Measurements from ENCODE around the gene MICOS13. TPM values are rescaled to one million over a fixed set of nuclear protein-coding genes. Genes with fewer than 3 reads are reported as not detected.

Gene MICOS13, protein sequence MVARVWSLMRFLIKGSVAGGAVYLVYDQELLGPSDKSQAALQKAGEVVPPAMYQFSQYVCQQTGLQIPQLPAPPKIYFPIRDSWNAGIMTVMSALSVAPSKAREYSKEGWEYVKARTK
- polyA plus RNA-seq (2013, experiment 1 of 2): 12.6 TPM
- polyA plus RNA-seq (2013, experiment 2 of 2): 13.5 TPM

DNA sequence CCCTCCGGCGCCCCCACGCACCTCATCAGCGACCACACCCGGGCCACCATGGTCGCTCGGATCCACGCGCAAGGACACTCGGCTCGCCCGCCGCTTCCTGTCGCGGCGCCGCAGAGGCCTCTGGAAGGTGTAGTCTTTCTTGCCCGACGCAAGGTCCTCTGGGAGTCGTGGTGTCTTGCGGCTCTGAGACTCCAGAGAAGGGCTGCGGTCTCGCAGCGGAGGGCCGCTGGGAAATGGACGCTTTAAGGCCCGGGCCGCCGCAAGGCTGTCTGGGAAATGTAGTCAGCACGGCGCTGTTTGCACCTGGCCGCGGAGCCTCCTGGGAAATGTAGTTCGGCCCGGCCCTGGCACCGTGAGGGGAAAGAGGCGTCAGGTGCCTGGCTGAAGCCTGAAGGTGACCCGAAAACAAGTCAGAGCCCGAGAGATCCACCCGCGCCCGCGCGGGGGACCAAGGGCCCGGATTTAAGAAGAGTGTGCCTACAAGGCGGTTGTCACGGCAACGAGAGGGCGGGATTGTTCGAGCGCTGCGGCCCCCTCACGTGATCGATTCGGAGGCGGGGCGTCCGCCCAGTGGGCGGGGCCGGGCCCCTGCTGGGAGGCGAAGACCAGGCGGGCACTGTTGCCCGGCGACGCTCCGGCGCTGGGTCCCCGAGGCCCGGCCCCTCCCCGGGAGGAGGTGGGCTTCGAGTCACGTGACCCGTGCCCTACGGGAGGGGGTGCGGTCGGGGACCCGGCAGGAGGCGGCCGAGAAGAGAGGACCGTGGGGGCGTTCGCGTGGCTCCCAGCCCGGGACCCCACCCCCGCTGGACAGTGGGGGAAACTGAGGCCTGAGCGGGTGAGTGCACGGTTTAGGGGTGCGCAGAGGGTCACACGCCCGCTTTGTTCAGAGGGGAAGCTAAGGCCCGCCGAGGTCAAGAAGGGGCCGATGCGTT is at the start of gene MICOS13, which contains the start of gene HSD11B1L:
Gene MICOS13, minus strand, starts transcription at position 80 of the 932 bp plus-strand sequence. Its CDS starts 30 bp downstream, at position 50.
Gene HSD11B1L, plus strand, starts transcription at position 591 of the 932 bp plus-strand sequence. CDS start 3,806 bp downstream, outside the sequence.
- Histone ChIP-seq H3K56ac (ENCODE audit: low read length) (peak within 1 kb of the TSS; percentile 88), H4K5ac (ENCODE audit: low read length) (no peak within 1 kb of the TSS), H3K4me3 (ENCODE audit: low read length) (peak within 1 kb of the TSS; percentile 68), H3K79me2 (ENCODE audit: control insufficient read depth, insufficient read depth, low read length) (no peaks in the 10 kb centered on the region), H2BK5ac (ENCODE audit: low read length) (no peak within 1 kb of the TSS), H3K4me2 (ENCODE audit: low read length) (peak within 1 kb of the TSS; percentile 67), H3K18ac (ENCODE audit: low read length) (peak within 1 kb of the TSS; percentile 16), H3K27ac (ENCODE audit: low read depth, low read length) (no peak within 1 kb of the TSS), H2AK5ac (ENCODE audit: low read length) (peak within 1 kb of the TSS; percentile 27), H3K27me3 (ENCODE audit: insufficient read depth, low read length, poor library complexity) (no peaks in the 10 kb centered on the region), H3K23ac (ENCODE audit: low read length) (no peak within 1 kb of the TSS), H2BK120ac (ENCODE audit: low read depth, low read length) (no peak within 1 kb of the TSS), H3K36me3 (ENCODE audit: control insufficient read depth, insufficient read depth, low read length) (no peaks in the 10 kb centered on the region), H3K4me1 (ENCODE audit: control insufficient read depth, low read depth, low read length) (no peaks in the 10 kb centered on the region), H3K9ac (ENCODE audit: low read length) (peak within 1 kb of the TSS; percentile 78), H2BK15ac (replicated peaks; ENCODE audit: low read depth) (no peak within 1 kb of the TSS), H4K8ac (ENCODE audit: low read depth, low read length) (no peak within 1 kb of the TSS), H3K79me1 (ENCODE audit: low read length) (no peaks in the 10 kb centered on the region), H3K4ac (ENCODE audit: low read depth, low read length) (peak within 1 kb of the TSS; percentile 31)
- no CpG with 5 or more reads among the region's 94 CpGs for WGBS (ENCODE audit: extremely low coverage, insufficient coverage, low lambda C conversion rate)
- DNase-seq: peak; percentile 99

DNA sequence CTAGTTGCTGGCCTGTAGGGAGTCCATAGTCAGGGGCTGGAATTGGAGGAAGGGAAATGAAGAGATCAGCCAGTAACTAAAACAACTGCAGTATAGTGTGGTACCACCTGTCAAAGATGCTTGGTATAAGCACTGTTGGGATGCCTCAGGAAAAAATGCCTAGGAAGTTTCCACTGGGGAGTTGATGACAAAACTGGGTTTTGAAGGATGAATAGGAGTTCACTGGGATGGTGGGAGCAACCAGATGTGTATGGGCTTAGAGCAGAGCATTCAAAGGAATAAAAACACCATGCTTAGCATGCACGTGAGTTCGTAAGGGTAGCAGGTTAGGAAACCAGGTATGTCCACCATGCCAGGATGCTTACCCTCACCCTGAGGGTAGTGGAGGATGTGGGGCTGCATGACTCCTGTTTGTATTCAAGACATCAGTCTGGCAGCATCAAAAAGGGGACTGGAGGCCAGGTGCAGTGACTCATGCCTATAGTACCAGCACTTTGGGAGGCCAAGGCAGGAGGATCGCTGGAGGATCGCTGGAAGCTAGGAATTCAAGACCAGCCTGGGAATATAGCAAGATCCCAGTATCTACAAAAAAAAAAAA is 47.2 kb upstream of the MICOS13 start:
- H3K27me3 ChIP-seq (ENCODE audit: insufficient read depth, low read length, poor library complexity): no peaks in the 10 kb centered on the region
- H3K27ac ChIP-seq (ENCODE audit: low read depth, low read length): no peak overlapping the region
- H2BK5ac ChIP-seq (ENCODE audit: low read length): no peak overlapping the region
- H3K4me2 ChIP-seq (ENCODE audit: low read length): no peak overlapping the region
- H3K18ac ChIP-seq (ENCODE audit: low read length): no peak overlapping the region
- no peaks in the 10 kb centered on the region for H3K79me2 ChIP-seq (ENCODE audit: control insufficient read depth, insufficient read depth, low read length)
- no peak overlapping the region for H2AK5ac ChIP-seq (ENCODE audit: low read length)
- H3K79me1 ChIP-seq (ENCODE audit: low read length): no peaks in the 10 kb centered on the region
- no peak overlapping the region for H4K8ac ChIP-seq (ENCODE audit: low read depth, low read length)
- no peak overlapping the region for H3K4me3 ChIP-seq (ENCODE audit: low read length)
- no peak overlapping the region for H2BK15ac ChIP-seq (replicated peaks; ENCODE audit: low read depth)
- H2BK120ac ChIP-seq (ENCODE audit: low read depth, low read length): no peak overlapping the region
- H3K4me1 ChIP-seq (ENCODE audit: control insufficient read depth, low read depth, low read length): no peaks in the 10 kb centered on the region
- no peak overlapping the region for H4K5ac ChIP-seq (ENCODE audit: low read length)
- no peaks in the 10 kb centered on the region for H3K36me3 ChIP-seq (ENCODE audit: control insufficient read depth, insufficient read depth, low read length)
- no peak overlapping the region for H3K4ac ChIP-seq (ENCODE audit: low read depth, low read length)
- no peak overlapping the region for H3K23ac ChIP-seq (ENCODE audit: low read length)
- DNase-seq: no peak
- no peak overlapping the region for H3K9ac ChIP-seq (ENCODE audit: low read length)
- H3K56ac ChIP-seq (ENCODE audit: low read length): no peak overlapping the region
- WGBS (ENCODE audit: extremely low coverage, insufficient coverage, low lambda C conversion rate): no CpG with 5 or more reads among the region's 4 CpGs

DNA sequence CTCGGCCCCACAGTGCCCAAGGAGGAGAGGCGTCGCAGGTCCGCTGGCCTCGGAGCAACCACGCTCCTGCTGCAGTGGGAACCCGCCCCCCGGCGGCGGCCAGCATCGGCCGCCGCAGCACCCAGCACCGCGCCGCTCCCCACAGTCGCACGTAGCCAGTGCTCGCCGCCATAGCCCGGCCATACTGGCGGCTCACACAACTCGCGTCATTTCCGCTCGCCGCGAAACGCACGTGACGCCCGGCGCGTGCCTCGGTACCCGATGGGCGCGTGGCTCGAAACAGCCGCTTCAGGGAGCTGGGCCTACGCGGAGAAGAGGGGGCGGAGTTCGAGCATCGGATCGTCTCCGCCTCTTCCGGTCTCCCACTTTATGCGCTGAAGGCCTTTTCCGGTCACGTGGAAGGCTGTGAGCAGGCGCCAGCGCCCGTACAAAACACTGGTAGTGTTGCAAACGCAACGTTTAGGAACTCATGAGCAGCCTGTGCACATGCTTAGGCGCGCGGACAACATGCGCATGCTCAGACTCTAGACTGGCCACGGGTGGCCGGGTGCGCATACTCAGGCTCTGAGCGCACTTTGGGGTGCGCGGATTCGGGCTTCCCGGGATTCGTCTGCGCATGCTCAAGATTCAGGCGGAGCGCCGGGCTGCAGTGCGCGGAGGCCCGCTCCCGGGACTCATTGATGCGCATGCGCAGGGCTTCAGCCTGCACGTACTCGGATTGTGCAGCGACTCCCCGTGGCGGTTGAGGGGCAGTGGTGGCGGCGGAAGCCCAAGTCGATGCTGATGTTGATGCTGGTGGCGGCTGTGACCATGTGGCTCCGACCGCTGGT is 39.9 kb upstream of the MICOS13 start, which contains the start of the genes CATSPERD and LONP1:
Gene CATSPERD, plus strand, starts transcription at position 677 of the 830 bp plus-strand sequence. Its CDS starts 101 bp downstream, at position 778.
Gene LONP1, minus strand, starts transcription at position 186 of the 830 bp plus-strand sequence. Its CDS starts 14 bp downstream, at position 172.
- H3K4me1 ChIP-seq (ENCODE audit: control insufficient read depth, low read depth, low read length): no peaks in the 10 kb centered on the region
- H3K27ac ChIP-seq (ENCODE audit: low read depth, low read length): peak within 1 kb of the TSS; percentile 86
- H3K9ac ChIP-seq (ENCODE audit: low read length): peak within 1 kb of the TSS; percentile 91
- H2BK120ac ChIP-seq (ENCODE audit: low read depth, low read length): no peak within 1 kb of the TSS
- H3K4me2 ChIP-seq (ENCODE audit: low read length): peak within 1 kb of the TSS; percentile 85
- H3K4ac ChIP-seq (ENCODE audit: low read depth, low read length): peak within 1 kb of the TSS; percentile 75
- H2AK5ac ChIP-seq (ENCODE audit: low read length): no peak within 1 kb of the TSS
- H3K79me2 ChIP-seq (ENCODE audit: control insufficient read depth, insufficient read depth, low read length): peaks cover 40% of the 10 kb centered on the region
- peak within 1 kb of the TSS; percentile 93 for H3K56ac ChIP-seq (ENCODE audit: low read length)
- H3K36me3 ChIP-seq (ENCODE audit: control insufficient read depth, insufficient read depth, low read length): no peaks in the 10 kb centered on the region
- H2BK5ac ChIP-seq (ENCODE audit: low read length): peak within 1 kb of the TSS; percentile 83
- H2BK15ac ChIP-seq (replicated peaks; ENCODE audit: low read depth): no peak within 1 kb of the TSS
- H3K18ac ChIP-seq (ENCODE audit: low read length): peak within 1 kb of the TSS; percentile 29
- H3K79me1 ChIP-seq (ENCODE audit: low read length): peaks cover 14% of the 10 kb centered on the region
- H3K23ac ChIP-seq (ENCODE audit: low read length): no peak within 1 kb of the TSS
- H4K5ac ChIP-seq (ENCODE audit: low read length): no peak within 1 kb of the TSS
- peak within 1 kb of the TSS; percentile 98 for H3K4me3 ChIP-seq (ENCODE audit: low read length)
- H4K8ac ChIP-seq (ENCODE audit: low read depth, low read length): peak within 1 kb of the TSS; percentile 44
- peak; percentile 99 for DNase-seq
- no peaks in the 10 kb centered on the region for H3K27me3 ChIP-seq (ENCODE audit: insufficient read depth, low read length, poor library complexity)
- WGBS (ENCODE audit: extremely low coverage, insufficient coverage, low lambda C conversion rate): no CpG with 5 or more reads among the region's 90 CpGs

DNA sequence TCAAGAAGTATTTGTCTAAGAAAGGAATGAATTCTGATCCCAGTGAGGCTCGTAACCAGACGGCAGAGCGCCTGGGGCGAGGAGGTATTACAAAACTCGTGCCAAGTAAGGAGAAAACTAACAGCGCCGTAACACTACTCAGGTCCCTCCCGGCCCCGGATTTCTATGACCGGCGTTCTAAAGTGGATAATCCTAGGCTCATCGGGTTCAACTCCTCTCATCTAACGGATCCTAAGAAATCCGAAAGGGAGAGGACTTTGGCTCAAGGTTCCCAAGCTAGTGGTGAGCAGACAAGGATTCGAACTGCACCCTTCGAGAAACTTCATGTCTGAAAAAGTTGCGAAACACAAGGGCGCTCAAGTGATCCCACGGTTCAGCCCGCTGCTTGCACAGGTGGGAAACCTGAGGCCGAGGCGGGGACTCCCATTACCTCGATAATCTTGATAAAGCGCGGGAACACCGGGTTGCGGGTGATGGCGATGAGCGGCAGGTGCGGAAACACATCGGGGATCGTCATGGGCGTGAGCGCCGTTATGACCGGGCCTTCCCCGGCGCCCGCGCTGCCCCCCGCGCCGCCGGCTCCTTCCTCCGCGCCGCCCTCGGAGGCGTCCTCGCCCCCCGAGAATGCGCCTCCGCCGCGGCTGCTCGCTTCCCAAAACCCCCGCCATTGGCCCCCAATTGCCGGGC is 39.1 kb upstream of the MICOS13 start:
- peak overlapping the region; percentile 91 for H3K9ac ChIP-seq (ENCODE audit: low read length)
- no peaks in the 10 kb centered on the region for H3K27me3 ChIP-seq (ENCODE audit: insufficient read depth, low read length, poor library complexity)
- H3K27ac ChIP-seq (ENCODE audit: low read depth, low read length): peak overlapping the region; percentile 84
- peak overlapping the region; percentile 85 for H3K4me2 ChIP-seq (ENCODE audit: low read length)
- H3K18ac ChIP-seq (ENCODE audit: low read length): peak overlapping the region; percentile 25
- no peak overlapping the region for H2AK5ac ChIP-seq (ENCODE audit: low read length)
- peaks cover 44% of the 10 kb centered on the region for H3K79me2 ChIP-seq (ENCODE audit: control insufficient read depth, insufficient read depth, low read length)
- peak overlapping the region; percentile 44 for H4K8ac ChIP-seq (ENCODE audit: low read depth, low read length)
- no peak overlapping the region for H2BK15ac ChIP-seq (replicated peaks; ENCODE audit: low read depth)
- DNase-seq: no peak
- peak overlapping the region; percentile 75 for H3K4ac ChIP-seq (ENCODE audit: low read depth, low read length)
- no peaks in the 10 kb centered on the region for H3K4me1 ChIP-seq (ENCODE audit: control insufficient read depth, low read depth, low read length)
- H2BK5ac ChIP-seq (ENCODE audit: low read length): no peak overlapping the region
- H4K5ac ChIP-seq (ENCODE audit: low read length): no peak overlapping the region
- no peak overlapping the region for H3K23ac ChIP-seq (ENCODE audit: low read length)
- peak overlapping the region; percentile 98 for H3K4me3 ChIP-seq (ENCODE audit: low read length)
- peak overlapping the region; percentile 93 for H3K56ac ChIP-seq (ENCODE audit: low read length)
- H3K79me1 ChIP-seq (ENCODE audit: low read length): peaks cover 16% of the 10 kb centered on the region
- no peak overlapping the region for H2BK120ac ChIP-seq (ENCODE audit: low read depth, low read length)
- H3K36me3 ChIP-seq (ENCODE audit: control insufficient read depth, insufficient read depth, low read length): no peaks in the 10 kb centered on the region
- WGBS (ENCODE audit: extremely low coverage, insufficient coverage, low lambda C conversion rate): no CpG with 5 or more reads among the region's 58 CpGs
